Neural cell (in vitro differentiated cells): ENCODE results near the gene ABHD12B. TPM values are rescaled to one million over a fixed set of nuclear protein-coding genes. Genes with fewer than 3 reads are reported as not detected.

ENCODE experiments used
- H2AFZ ChIP-seq: fragments of 200-600, 300-800 bp; sonication (generic), shearing (Covaris generic); 2 replicates; pipeline ENCODE4 v1.6.0; 2014; ENCODE audit warnings: low read depth, mild to moderate bottlenecking, antibody characterized with exemption, low read length, moderate library complexity
- H3F3A ChIP-seq: fragments of 200-600 bp; shearing (Covaris generic); 2 replicates; pipeline ENCODE4 v1.6.1; 2016; ENCODE audit warnings: mild to moderate bottlenecking, moderate library complexity, mixed read lengths, antibody characterized with exemption, low read length; ENCODE audit not compliant: insufficient read depth, poor library complexity, severe bottlenecking
- H3K27ac ChIP-seq: fragments of 200-600, 300-800 bp; sonication (generic), shearing (Covaris generic); 2 replicates; pipeline ENCODE4 v1.5.1; 2014; ENCODE audit warnings: mild to moderate bottlenecking, low read length, moderate library complexity
- H3K27me3 ChIP-seq: fragments of 300-800, 200-600 bp; sonication (generic), shearing (Covaris generic); 2 replicates; pipeline ENCODE4 v1.6.0; 2014; ENCODE audit warnings: mild to moderate bottlenecking, low read depth, low read length, moderate library complexity; ENCODE audit not compliant: insufficient read depth
- H3K36me3 ChIP-seq: fragments of 300-800, 200-600 bp; sonication (generic), shearing (Covaris generic); 2 replicates; pipeline ENCODE4 v1.5.1; 2014; ENCODE audit warnings: mild to moderate bottlenecking, antibody characterized with exemption, low read length, moderate library complexity; ENCODE audit not compliant: insufficient read depth
- H3K4me2 ChIP-seq: fragments of 300-800, 200-600 bp; sonication (generic), shearing (Covaris generic); 2 replicates; pipeline ENCODE4 v1.6.0; 2014; ENCODE audit warnings: mild to moderate bottlenecking, low read length
- H3K4me3 ChIP-seq: fragments of 300-800, 200-600 bp; sonication (generic), shearing (Covaris generic); 2 replicates; pipeline ENCODE4 v1.5.1; 2014; ENCODE audit warnings: mild to moderate bottlenecking, low read length, moderate library complexity
- H3K79me2 ChIP-seq: fragments of 200-600 bp; shearing (Covaris generic); replicated peaks from 2 replicates; pipeline ENCODE4 v1.6.0; 2014; ENCODE audit warnings: mild to moderate bottlenecking, low read length, moderate library complexity; ENCODE audit not compliant: insufficient read depth
- H3K9ac ChIP-seq: fragments of 300-800, 200-600 bp; sonication (generic), shearing (Covaris generic); 2 replicates; pipeline ENCODE4 v1.6.1; 2016; ENCODE audit warnings: mild to moderate bottlenecking, low read length, mixed read lengths
- H3K9me2 ChIP-seq: fragments of 200-600 bp; shearing (Covaris generic); 2 replicates; pipeline ENCODE4 v1.6.1; 2016; ENCODE audit warnings: mild to moderate bottlenecking, low read length, mixed read lengths; ENCODE audit not compliant: insufficient read depth
- H3K9me3 ChIP-seq: fragments of 200-600, 300-800 bp; sonication (generic), shearing (Covaris generic); 2 replicates; pipeline ENCODE4 v1.6.1; 2016; ENCODE audit warnings: mild to moderate bottlenecking, mixed run types, low read length, moderate library complexity, mixed read lengths
- H4K20me1 ChIP-seq: fragments of 200-600 bp; shearing (Covaris generic); 2 replicates; pipeline ENCODE4 v1.6.1; 2016; ENCODE audit warnings: mild to moderate bottlenecking, mixed run types; ENCODE audit not compliant: insufficient read depth
- CTCF ChIP-seq: fragments of 450-650 bp; IDR thresholded peaks from 2 replicates; pipeline ENCODE4 v1.5.1; 2014; ENCODE audit warnings: antibody characterized with exemption, mild to moderate bottlenecking, moderate library complexity; ENCODE audit not compliant: poor library complexity, severe bottlenecking
- EP300 ChIP-seq: fragments of 450-650 bp; conservative IDR thresholded peaks from 2 replicates; pipeline ENCODE4 v1.6.1; 2014; ENCODE audit warnings: antibody characterized with exemption, mild to moderate bottlenecking, moderate library complexity; ENCODE audit not compliant: poor library complexity, severe bottlenecking
- EZH2 ChIP-seq: fragments of 200-600, 300-800 bp; shearing (Covaris generic), sonication (generic); IDR thresholded peaks from 2 replicates; pipeline ENCODE4 v1.6.1; 2014; ENCODE audit warnings: antibody characterized with exemption, low read length, borderline replicate concordance, mild to moderate bottlenecking; ENCODE audit not compliant: insufficient read depth, poor library complexity, severe bottlenecking
- MXI1 ChIP-seq: fragments of 450-650 bp; conservative IDR thresholded peaks from 2 replicates; pipeline ENCODE4 v1.6.1; 2014; ENCODE audit warnings: antibody characterized with exemption, mild to moderate bottlenecking; ENCODE audit not compliant: poor library complexity, severe bottlenecking
- POLR2AphosphoS5 ChIP-seq: IDR thresholded peaks from 2 replicates; pipeline ENCODE4 v1.6.1; 2012
- RAD21 ChIP-seq: fragments of 450-650 bp; conservative IDR thresholded peaks from 2 replicates; pipeline ENCODE4 v1.6.1; 2014; ENCODE audit warnings: antibody characterized with exemption, mild to moderate bottlenecking, moderate library complexity
- REST ChIP-seq: IDR thresholded peaks from 2 replicates; pipeline ENCODE4 v1.6.1; 2012; ENCODE audit warnings: borderline replicate concordance
- SMC3 ChIP-seq: fragments of 450-650 bp; conservative IDR thresholded peaks from 2 replicates; pipeline ENCODE4 v1.6.1; 2014; ENCODE audit warnings: antibody characterized with exemption, mild to moderate bottlenecking, moderate library complexity; ENCODE audit not compliant: poor library complexity
- TAF1 ChIP-seq: IDR thresholded peaks from 2 replicates; pipeline ENCODE4 v1.6.1; 2012; ENCODE audit warnings: low read depth
- polyA plus RNA-seq: library from polyadenylated mRNA; depleted of rRNA; stranded (reverse); fragments of >200 nt; gene quantifications from 2 replicates; pipeline ENCODE4 v1.2.3, GENCODE V29; 2014

Gene ABHD12B
- polyA plus RNA-seq, 1 donor from 2014 or later = not detected

GRCh38 chr14:50860478-50861086, 11.3 kb upstream of the ABHD12B start:
- Histone ChIP-seq H3K27ac (no peak overlapping the region), H3K4me3 (no peak overlapping the region), H3K9ac (no peak overlapping the region)

GRCh38 chr14:50862036-50862570, 9.8 kb upstream of the ABHD12B start:
- Histone ChIP-seq H3K79me2 (no peaks in the 10 kb centered on the region), H3F3A (no peaks in the 10 kb centered on the region), H3K4me2 (no peak overlapping the region), H3K36me3 (no peaks in the 10 kb centered on the region), H2AFZ (no peak overlapping the region), H3K27ac (no peak overlapping the region), H3K9ac (no peak overlapping the region), H3K4me3 (no peak overlapping the region), H3K27me3 (no peaks in the 10 kb centered on the region), H3K9me2 (no peaks in the 10 kb centered on the region), H3K9me3 (no peaks in the 10 kb centered on the region), H4K20me1 (no peaks in the 10 kb centered on the region)
- no peak for TF ChIP-seq POLR2AphosphoS5
- no peak for TF ChIP-seq CTCF
- no peak for TF ChIP-seq MXI1
- no peak for TF ChIP-seq RAD21
- TF ChIP-seq TAF1 = no peak
- TF ChIP-seq EZH2 = no peak

More at GRCh38 chr14:50860478-50861086, 11.3 kb upstream of the ABHD12B start:
- H3F3A ChIP-seq = no peaks in the 10 kb centered on the region
- H3K9me2 ChIP-seq = no peaks in the 10 kb centered on the region
- no peaks in the 10 kb centered on the region for H3K9me3 ChIP-seq
- no peaks in the 10 kb centered on the region for H3K27me3 ChIP-seq
- peak overlapping the region; percentile 48 for H3K4me2 ChIP-seq
- H2AFZ ChIP-seq = peak overlapping the region; percentile 21
- no peaks in the 10 kb centered on the region for H4K20me1 ChIP-seq
- TF ChIP-seq POLR2AphosphoS5 (no peak), REST (no peak), EP300 (no peak), SMC3 (peak; percentile 70), RAD21 (peak; percentile 71), CTCF (peak; percentile 66)
- H3K79me2 ChIP-seq = no peaks in the 10 kb centered on the region
- no peaks in the 10 kb centered on the region for H3K36me3 ChIP-seq
